Fibroblast of the aortic adventitia (primary cell): ENCODE measurements around the gene SMYD2. TPM values are rescaled to one million over a fixed set of nuclear protein-coding genes. Genes with fewer than 3 reads are reported as not detected.

Source experiments
- DNase-seq: peaks from one replicate; pipeline ENCODE4 v3.0.0-alpha.2; 2010; ENCODE audit warnings: low read depth
- H3K4me3 ChIP-seq: 2 replicates; pipeline ENCODE4 v1.5.1; 2011; ENCODE audit warnings: low read depth, mild to moderate bottlenecking, control low read depth, low read length, moderate library complexity
- CTCF ChIP-seq: IDR thresholded peaks from 2 replicates; pipeline ENCODE4 v1.5.1; 2011; ENCODE audit warnings: mild to moderate bottlenecking, low read length, control low read depth, inconsistent platforms; ENCODE audit not compliant: insufficient read depth
- total RNA-seq: library from RNA; depleted of rRNA; stranded (reverse); fragments of >200 nt; gene quantifications from 2 replicates; pipeline ENCODE4 v1.2.3, GENCODE V29; 2012; ENCODE audit warnings: low replicate concordance

The SMYD2 gene
- total RNA-seq, 1 donor: 26.9 TPM

- no peak overlapping the region for H3K4me3 ChIP-seq
- TF ChIP-seq CTCF: no peak
- no peak for DNase-seq
Measured at GRCh38 chr1:214321705-214322453, 40.9 kb downstream of the SMYD2 start.

- no peak overlapping the region for H3K4me3 ChIP-seq
- no peak for TF ChIP-seq CTCF
- DNase-seq: no peak
Measured at GRCh38 chr1:214324896-214325800, 44.2 kb downstream of the SMYD2 start.

- no peak for DNase-seq
- H3K4me3 ChIP-seq: no peak overlapping the region
- no peak for TF ChIP-seq CTCF
Measured at GRCh38 chr1:214326406-214326805, 45.4 kb downstream of the SMYD2 start.

- H3K4me3 ChIP-seq: no peak overlapping the region
- no peak for DNase-seq
- no peak for TF ChIP-seq CTCF
Measured at GRCh38 chr1:214327514-214327913, 46.6 kb downstream of the SMYD2 start.

- peak; percentile 83 for DNase-seq
- TF ChIP-seq CTCF: peak; percentile 93
- H3K4me3 ChIP-seq: no peak overlapping the region
Measured at GRCh38 chr1:214328770-214329469, 48.0 kb downstream of the SMYD2 start.

GRCh38 chr1:214329470-214330220 is 48.7 kb downstream of the SMYD2 start:
- TF ChIP-seq CTCF: no peak
- H3K4me3 ChIP-seq: no peak overlapping the region
- DNase-seq: no peak
